Hepatocyte (in vitro differentiated cells): ENCODE data around the gene ARHGAP26.

Experiments used
- CTCF ChIP-seq: fragments of 200-600 bp; sonication (generic); IDR thresholded peaks from 2 replicates; pipeline ENCODE4 v1.5.1; 2016; ENCODE audit warnings: antibody characterized with exemption, mild to moderate bottlenecking; ENCODE audit not compliant: poor library complexity
- EZH2 ChIP-seq: fragments of 200-600 bp; sonication (generic); IDR thresholded peaks from 2 replicates; pipeline ENCODE4 v1.6.1; 2016; ENCODE audit warnings: antibody characterized with exemption, mild to moderate bottlenecking, borderline replicate concordance
- EZH2phosphoT487 ChIP-seq: fragments of 200-600 bp; sonication (generic); IDR thresholded peaks from one replicate; pipeline ENCODE4 v1.6.1; 2018; ENCODE audit warnings: antibody characterized with exemption, mild to moderate bottlenecking, low read depth, moderate library complexity; ENCODE audit not compliant: unreplicated experiment, severe bottlenecking

GRCh38 chr5:143271431-143271830 lies 501.3 kb downstream of the ARHGAP26 start:
- TF ChIP-seq CTCF, result no peak
- no peak for TF ChIP-seq EZH2phosphoT487
- no peak for TF ChIP-seq EZH2
